GM12892 (cell line): ENCODE results near the gene BTBD6.

Source experiments
- POLR2A ChIP-seq: IDR thresholded peaks from 2 replicates; pipeline ENCODE4 v1.6.1; 2011; ENCODE audit warnings: low read depth, low read length, control low read depth
- POLR2AphosphoS5 ChIP-seq: IDR thresholded peaks from 2 replicates; pipeline ENCODE4 v1.6.1; 2011; ENCODE audit warnings: low read depth, low read length, control low read depth

DNA sequence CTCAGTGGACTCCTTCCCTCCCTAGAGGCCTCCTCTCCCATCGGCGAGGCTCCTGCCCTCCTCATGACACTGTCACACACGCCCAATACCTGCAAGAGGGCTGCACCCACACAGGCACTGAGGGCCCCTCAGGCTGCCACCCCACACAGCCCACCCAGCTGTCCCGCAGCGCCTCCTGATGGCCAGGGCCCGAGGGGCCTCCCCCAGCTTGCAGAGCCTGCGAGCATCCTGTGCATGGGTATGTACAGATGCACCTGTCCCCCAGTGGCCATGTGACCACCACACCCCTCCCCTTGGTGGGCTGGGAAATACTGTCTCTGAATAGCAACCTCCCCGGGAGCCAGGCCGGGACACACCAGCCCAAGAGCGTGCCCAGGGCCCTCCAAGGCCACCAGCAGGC is 48.3 kb upstream of the BTBD6 start:
- TF ChIP-seq POLR2AphosphoS5 (no peak), POLR2A (no peak)
